Duodenal mucosa (tissue), 2 donors: Measurements from ENCODE around the gene SLC2A4RG.

Experiments
- H3K27ac ChIP-seq: one replicate; pipeline ENCODE4 v1.7.0; 2013; ENCODE audit warnings: low read depth, low read length
- H3K27me3 ChIP-seq, 2 donors: one replicate each; pipeline ENCODE4 v1.7.0; 2013; ENCODE audit warnings: low read length in 2 of 2, control low read depth in 1 of 2; ENCODE audit not compliant: insufficient read depth in 2 of 2, control insufficient read depth in 1 of 2
- H3K36me3 ChIP-seq, 2 donors: one replicate each; pipeline ENCODE4 v1.7.0; 2013; ENCODE audit warnings: low read length in 2 of 2, control low read depth in 1 of 2; ENCODE audit not compliant: insufficient read depth in 2 of 2, control insufficient read depth in 1 of 2
- H3K4me1 ChIP-seq, 2 donors: one replicate each; pipeline ENCODE4 v1.7.0; 2013; ENCODE audit warnings: low read length in 2 of 2, control low read depth in 1 of 2; ENCODE audit not compliant: insufficient read depth in 2 of 2, control insufficient read depth in 1 of 2
- H3K4me3 ChIP-seq, 2 donors: one replicate each; pipeline ENCODE4 v1.7.0; 2013; ENCODE audit warnings: low read length in 2 of 2, low read depth in 1 of 2
- H3K9ac ChIP-seq, 2 donors: one replicate each; pipeline ENCODE4 v1.7.0; 2013; ENCODE audit warnings: low read length in 2 of 2, low read depth in 1 of 2
- H3K9me3 ChIP-seq, 2 donors: one replicate each; pipeline ENCODE4 v1.7.0; 2013; ENCODE audit warnings: low read length in 2 of 2, control low read depth in 1 of 2; ENCODE audit not compliant: control insufficient read depth in 1 of 2

The SLC2A4RG gene

DNA sequence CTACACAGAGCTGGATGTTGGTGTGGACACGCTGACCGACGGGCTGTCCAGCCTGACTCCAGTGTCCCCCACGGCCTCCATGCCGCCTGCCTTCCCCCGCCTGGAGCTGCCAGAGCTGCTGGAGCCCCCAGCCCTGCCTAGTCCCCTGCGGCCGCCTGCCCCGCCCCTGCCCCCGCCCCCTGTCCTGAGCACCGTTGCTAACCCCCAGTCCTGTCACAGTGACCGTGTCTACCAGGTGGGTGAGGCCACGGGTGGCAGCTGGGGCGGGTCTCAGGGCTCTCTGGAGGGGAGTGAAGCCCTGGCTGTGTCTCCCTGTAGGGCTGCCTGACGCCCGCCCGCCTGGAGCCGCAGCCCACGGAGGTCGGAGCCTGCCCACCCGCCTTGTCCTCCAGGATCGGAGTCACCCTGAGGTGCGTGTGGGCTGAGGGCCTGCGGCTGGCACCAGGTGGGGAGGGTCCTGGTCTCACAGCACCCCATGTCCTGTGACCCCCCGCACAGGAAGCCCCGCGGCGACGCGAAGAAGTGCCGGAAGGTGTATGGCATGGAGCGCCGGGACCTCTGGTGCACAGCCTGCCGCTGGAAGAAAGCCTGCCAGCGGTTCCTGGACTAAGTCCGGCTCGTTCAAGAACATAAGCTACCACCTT lies 2.9 kb downstream of the SLC2A4RG start:
- Histone ChIP-seq H3K36me3 (peaks cover 0 to 4% of the 10 kb centered on the region in 2 donors), H3K27ac (no peak overlapping the region)

DNA sequence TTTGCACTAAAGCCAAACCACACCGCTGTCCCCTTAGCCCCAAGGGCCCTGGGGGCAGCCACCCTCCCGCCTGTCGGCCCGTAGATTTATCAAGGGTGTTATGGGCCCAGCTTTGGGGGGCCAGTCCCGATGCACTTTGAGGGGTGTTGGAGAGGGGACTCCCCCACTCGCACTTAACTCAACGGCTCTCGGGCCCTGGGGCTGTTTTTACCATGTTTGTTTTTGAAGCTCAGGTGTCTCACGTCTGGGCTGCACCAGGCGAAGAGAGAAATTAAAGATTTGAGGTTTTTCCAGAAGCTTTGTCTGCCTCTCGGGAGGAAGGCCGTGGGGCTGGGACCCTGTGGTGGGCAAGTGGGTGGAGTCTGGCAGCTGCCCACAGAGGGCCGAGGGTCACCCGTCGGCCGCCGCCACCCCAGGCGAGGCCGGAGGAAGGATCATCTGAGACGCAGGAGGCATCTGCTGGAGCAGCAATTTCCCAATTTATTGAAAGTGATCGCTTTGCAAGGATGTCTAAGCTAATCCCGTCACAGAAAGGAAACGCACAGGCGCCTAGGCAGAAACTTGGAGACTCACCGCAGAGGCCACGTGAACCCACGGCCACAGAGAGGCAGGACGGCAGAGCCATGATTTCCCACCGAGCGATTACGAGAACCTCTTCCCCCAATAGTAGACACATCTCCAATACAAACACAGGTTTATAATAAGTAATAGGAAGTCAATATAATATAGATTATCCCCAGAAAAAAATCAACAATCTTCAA lies 3.8 kb downstream of the SLC2A4RG start:
- Histone ChIP-seq H3K27ac (no peak overlapping the region), H3K36me3 (peaks cover 0 to 4% of the 10 kb centered on the region in 2 donors), H3K4me3 (no peak overlapping the region)

More for the DNA sequence above, 2.9 kb downstream of the SLC2A4RG start:
- H3K9ac ChIP-seq, result no peak overlapping the region
- H3K4me1 ChIP-seq, result peaks cover 8 to 24% of the 10 kb centered on the region in 2 donors
- H3K9me3 ChIP-seq, result no peaks in the 10 kb centered on the region
- H3K4me3 ChIP-seq, result no peak overlapping the region
- H3K27me3 ChIP-seq, result no peaks in the 10 kb centered on the region

DNA sequence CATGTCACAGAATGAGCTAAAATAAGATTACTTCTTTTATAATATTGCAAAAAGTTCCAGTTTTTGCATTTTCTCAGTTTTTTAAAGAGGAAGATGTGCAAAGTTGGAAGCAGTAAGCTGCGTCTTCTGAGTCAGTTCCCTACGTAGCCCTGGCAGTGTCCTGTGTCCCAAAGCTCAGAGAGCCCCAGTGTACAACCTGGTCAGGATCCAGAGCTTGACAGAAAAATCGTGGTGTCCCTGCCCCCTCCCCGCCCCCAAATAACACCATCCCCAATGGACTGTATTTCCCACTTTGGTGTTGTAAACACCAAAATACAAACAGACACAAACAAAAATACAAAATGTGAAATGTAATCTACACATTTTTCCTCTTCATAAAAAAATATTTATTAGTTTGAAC lies 4.6 kb downstream of the SLC2A4RG start:
- peaks cover 0 to 4% of the 10 kb centered on the region in 2 donors for H3K36me3 ChIP-seq
- no peaks in the 10 kb centered on the region for H3K9me3 ChIP-seq
- H3K27me3 ChIP-seq, result no peaks in the 10 kb centered on the region
- no peak overlapping the region for H3K4me3 ChIP-seq
- peaks cover 0 to 12% of the 10 kb centered on the region in 2 donors for H3K4me1 ChIP-seq
- H3K9ac ChIP-seq, result no peak overlapping the region
- H3K27ac ChIP-seq, result no peak overlapping the region

More for the DNA sequence above, 3.8 kb downstream of the SLC2A4RG start:
- no peak overlapping the region for H3K9ac ChIP-seq
- H3K9me3 ChIP-seq, result no peaks in the 10 kb centered on the region
- H3K4me1 ChIP-seq, result peaks cover 3 to 19% of the 10 kb centered on the region in 2 donors
- H3K27me3 ChIP-seq, result no peaks in the 10 kb centered on the region

DNA sequence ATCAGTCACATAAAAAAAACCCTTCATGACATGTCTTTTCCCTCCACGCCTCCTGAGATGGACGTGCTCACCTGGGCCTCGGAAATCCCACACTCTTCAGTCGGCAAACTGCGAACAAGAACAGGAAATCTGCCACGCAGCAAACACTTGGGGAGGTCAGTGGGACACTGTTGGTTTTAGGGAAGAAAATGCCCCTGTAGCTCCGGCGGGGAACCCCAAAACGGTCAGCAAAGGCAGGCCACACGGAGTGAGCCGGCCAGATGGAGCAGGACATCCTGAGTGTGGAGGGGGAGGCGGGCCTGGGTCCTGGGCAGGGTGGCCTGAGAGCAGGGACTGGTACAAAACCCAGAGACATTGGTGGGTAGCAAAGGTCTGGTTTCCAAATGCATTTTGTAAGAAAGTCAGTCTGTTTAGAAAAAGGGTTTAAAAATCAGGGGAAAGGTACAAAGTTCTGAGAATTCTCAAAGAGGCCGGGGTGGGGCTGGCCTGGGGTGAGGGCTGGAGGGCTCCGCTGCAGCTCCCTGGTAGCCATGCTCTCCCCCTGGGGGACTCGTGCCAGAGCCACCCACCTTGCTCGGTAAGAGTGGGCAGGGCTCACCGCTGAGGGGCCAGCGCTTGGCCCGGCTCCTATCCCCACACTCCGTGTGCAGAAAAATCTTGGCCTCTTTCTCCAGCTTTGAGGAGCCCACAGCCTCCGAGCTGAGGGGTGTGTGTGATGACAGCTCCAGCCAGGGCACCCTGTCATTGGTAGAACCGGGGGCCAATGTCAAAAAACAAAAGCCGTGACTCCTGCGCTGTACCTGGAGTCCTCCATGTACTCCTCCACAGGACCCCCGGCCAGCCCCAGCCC lies 5.2 kb downstream of the SLC2A4RG start:
- peaks cover 0 to 11% of the 10 kb centered on the region in 2 donors for H3K4me1 ChIP-seq

DNA sequence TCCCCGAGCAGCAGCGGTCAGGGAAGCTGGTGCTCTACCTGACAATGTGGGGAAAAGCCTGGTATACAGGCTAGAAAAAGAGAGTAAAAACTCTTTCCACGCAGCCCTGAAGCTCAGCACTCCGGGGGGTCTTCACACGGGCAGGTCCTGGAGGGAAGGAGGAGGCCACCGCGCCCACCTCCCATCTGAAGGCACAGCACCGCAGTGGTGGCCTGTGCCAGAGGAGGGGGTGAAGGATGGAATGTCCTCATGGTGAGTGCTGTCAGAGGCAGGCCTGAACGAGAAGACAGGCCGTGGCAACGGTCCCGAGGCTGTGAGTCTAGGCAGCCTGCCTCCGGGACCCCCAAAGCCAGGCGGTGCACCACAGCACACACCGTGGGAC lies 5.8 kb downstream of the SLC2A4RG start:
- H3K27me3 ChIP-seq, result no peaks in the 10 kb centered on the region
- H3K9ac ChIP-seq, result no peak overlapping the region
- peaks cover 0 to 4% of the 10 kb centered on the region in 2 donors for H3K36me3 ChIP-seq
- H3K4me1 ChIP-seq, result peaks cover 0 to 11% of the 10 kb centered on the region in 2 donors
- H3K4me3 ChIP-seq, result no peak overlapping the region
- no peaks in the 10 kb centered on the region for H3K9me3 ChIP-seq
- no peak overlapping the region for H3K27ac ChIP-seq

More for the DNA sequence above, 5.2 kb downstream of the SLC2A4RG start:
- Histone ChIP-seq H3K4me3 (no peak overlapping the region), H3K9ac (no peak overlapping the region), H3K27ac (no peak overlapping the region), H3K27me3 (no peaks in the 10 kb centered on the region), H3K9me3 (no peaks in the 10 kb centered on the region), H3K36me3 (peaks cover 0 to 4% of the 10 kb centered on the region in 2 donors)

DNA sequence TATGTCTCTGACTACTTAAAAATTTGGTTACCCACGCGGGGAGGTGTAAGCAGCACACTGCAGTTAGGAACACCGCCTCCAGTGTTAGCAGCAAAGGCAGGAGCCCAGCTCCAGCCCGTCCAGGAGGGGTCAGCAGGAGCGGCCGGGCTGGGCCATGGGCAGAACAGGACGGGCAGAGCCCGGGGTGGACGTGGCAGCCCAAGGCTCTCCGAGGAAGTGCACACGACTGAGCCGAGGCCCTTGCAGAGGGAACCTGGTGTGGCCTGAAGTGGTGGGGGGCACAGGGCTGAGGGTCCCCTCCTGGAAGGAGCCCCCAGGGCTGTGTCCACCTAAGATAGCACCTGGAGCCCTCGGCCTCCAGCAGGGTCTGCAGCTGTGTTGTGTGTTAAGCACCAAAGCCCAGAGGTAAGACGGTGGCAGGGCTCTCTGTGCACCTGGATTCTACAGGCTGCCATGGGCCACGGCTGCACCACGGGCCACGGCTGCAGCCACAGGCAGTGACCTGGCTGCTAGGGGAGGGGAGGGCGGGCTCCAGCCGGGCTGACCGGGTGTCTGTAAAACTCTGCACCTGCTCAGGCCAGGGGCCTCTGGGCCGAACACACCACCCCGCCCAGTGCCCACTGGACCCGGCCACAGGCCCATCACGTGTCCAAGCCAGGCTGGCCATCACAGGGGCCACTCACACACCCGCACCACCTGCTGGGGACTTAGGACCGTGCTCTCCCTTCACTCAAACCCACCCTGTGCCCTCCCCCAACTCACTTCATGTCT lies 6.6 kb downstream of the SLC2A4RG start:
- H3K9me3 ChIP-seq, result no peaks in the 10 kb centered on the region

DNA sequence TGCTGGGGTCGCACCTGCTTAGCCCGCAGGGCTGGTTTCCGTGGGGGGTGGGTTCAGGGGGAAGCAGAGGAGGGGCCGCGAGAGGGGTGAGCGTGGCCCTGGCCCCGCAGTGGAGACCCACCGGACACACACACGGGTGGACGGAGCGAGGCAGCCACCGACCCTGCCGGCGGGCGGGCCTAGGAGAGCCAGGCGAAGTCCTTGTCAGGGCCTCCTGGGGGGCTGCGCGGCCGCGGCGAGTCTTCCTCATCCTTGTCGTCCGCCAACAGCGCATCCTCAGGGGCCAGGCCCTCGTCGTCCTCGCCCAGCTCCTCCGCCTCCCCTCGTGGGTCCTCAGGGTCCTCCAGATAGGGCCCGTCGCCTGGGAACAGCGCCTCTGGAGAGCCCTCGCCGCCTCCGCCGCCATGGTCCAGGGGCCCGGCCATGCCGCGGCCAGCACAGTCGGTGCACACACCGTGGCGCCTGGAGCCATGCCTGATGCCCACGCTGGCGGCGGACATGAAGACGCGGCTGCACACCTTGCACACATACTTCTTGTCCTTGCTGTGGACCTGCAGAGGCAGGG lies 7.3 kb downstream of the SLC2A4RG start:
- no peak overlapping the region for H3K4me3 ChIP-seq
- H3K36me3 ChIP-seq, result peaks cover 0 to 4% of the 10 kb centered on the region in 2 donors
- no peaks in the 10 kb centered on the region for H3K27me3 ChIP-seq
- no peak overlapping the region for H3K9ac ChIP-seq
- no peaks in the 10 kb centered on the region for H3K9me3 ChIP-seq
- no peak overlapping the region for H3K27ac ChIP-seq
- no peaks in the 10 kb centered on the region for H3K4me1 ChIP-seq

More for the DNA sequence above, 6.6 kb downstream of the SLC2A4RG start:
- H3K4me1 ChIP-seq, result peaks cover 0 to 4% of the 10 kb centered on the region in 2 donors
- peaks cover 0 to 4% of the 10 kb centered on the region in 2 donors for H3K36me3 ChIP-seq
- no peaks in the 10 kb centered on the region for H3K27me3 ChIP-seq
- no peak overlapping the region for H3K9ac ChIP-seq
- H3K4me3 ChIP-seq, result no peak overlapping the region
- H3K27ac ChIP-seq, result no peak overlapping the region

DNA sequence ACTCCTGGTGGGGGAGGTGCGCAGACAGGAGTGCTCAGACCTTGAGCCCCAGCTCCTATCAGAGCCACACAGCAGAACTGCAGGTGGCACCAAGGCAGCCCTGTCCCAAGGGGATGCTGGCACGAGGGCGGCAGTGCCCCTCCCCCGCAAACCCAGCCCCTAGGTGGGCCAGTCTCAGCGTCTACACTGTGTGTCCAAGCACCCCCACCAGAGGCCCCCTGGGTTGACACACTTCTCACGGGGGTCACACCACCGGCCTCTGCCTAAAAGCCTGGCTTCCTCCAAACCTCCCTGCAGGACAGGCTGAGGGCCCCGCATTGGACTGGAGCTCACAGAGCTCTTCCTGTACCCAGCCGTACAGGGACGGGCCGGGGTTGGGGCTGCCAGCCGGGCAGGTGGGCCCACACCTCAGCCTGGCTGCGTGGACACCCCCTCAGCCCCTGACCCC lies 8.1 kb downstream of the SLC2A4RG start:
- H3K9ac ChIP-seq, result no peak overlapping the region
- H3K27me3 ChIP-seq, result no peaks in the 10 kb centered on the region
- H3K9me3 ChIP-seq, result no peaks in the 10 kb centered on the region
- no peak overlapping the region for H3K27ac ChIP-seq
- H3K4me1 ChIP-seq, result no peaks in the 10 kb centered on the region
- peaks cover 0 to 4% of the 10 kb centered on the region in 2 donors for H3K36me3 ChIP-seq
- no peak overlapping the region for H3K4me3 ChIP-seq
